Activated T-cell treated with anti-CD3 and anti-CD28 coated beads, Interleukin-2, amount 50 U/mL, for 48 hours (primary cell): ENCODE measurements around the gene FGR.

Experiments used
- DNase-seq, 2 experiments: peaks; one replicate each; pipeline ENCODE4 v3.0.0-alpha.2; 2020

The FGR gene

DNA sequence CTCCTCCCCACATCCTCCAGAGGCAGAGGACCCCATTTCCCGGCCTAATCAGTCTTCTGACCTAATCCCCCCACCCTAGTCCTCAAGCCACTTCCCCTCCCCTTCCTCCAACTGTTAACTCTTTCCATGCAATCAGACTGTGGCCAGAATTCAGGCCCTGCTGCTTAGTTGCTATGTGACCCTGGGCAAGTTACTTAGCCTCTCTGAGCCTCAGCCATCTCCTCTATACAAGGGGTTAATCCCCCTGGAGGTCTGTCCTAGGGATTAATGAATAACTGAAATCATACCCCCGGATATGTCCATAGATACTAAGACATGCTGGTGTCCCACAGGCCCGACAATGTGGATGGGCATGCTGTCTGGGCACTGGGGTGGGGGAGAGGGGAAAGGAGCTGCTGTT is 49.3 kb downstream of the FGR start:
- no peak for DNase-seq

DNA sequence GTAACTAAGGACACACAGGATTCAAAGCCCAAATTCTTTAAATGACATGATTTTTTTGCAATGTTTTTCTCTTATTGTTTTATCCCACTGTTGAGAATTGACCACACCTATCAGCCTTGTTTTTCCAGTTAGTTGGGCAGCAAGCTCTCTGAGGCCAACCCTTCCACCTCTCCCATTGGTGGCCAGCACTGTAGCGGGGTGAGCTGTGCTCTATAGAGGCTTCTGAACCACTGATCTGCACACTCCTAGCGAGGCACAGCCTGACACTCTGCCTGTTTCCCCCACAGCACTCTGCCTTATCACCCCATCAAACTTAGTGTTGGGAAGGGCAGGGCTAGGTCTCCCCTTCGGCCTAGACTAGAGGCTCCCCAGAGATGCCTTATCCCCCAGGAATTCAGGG is 50.5 kb downstream of the FGR start:
- no peak for DNase-seq

DNA sequence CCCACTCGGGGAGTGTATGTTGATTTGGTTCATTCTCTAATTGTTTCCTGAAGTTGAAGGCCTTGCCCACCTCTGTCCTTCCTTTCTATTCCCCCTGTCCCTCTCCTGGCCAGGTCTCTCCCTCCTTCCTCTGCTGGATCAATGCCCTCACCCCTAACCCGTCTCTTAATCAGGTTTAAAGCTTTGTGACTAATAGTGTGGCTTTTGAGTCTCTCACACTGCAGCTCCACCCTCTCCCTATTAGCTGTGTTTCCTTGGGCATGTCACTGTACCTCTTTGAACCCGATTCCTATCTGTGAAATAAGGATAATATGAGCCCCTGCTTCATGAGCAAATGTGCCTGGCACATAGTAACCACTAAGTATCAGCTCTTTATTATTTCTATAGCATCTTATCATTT is 51.5 kb downstream of the FGR start:
- DNase-seq = no peak

DNA sequence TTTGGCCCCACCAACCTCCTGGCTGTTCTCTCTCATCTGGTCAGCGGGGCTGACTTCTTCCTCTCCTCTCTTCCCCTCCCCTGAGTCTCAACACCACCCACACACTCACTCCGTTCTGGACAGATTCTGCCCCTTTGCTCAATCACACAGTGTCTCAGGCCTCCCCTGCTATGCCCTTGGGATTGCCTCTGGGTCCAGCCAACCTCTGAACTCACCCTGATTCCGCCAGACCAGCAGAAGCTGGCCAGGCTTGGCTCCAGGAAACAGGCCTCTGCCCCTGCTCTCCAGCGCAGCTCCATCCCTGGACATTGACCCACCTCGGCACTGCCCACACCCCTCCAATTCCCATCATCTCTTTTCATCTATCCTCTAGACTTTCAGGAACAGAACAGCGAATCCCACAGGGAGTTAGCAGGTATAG is 53.2 kb downstream of the FGR start:
- DNase-seq = no peak

DNA sequence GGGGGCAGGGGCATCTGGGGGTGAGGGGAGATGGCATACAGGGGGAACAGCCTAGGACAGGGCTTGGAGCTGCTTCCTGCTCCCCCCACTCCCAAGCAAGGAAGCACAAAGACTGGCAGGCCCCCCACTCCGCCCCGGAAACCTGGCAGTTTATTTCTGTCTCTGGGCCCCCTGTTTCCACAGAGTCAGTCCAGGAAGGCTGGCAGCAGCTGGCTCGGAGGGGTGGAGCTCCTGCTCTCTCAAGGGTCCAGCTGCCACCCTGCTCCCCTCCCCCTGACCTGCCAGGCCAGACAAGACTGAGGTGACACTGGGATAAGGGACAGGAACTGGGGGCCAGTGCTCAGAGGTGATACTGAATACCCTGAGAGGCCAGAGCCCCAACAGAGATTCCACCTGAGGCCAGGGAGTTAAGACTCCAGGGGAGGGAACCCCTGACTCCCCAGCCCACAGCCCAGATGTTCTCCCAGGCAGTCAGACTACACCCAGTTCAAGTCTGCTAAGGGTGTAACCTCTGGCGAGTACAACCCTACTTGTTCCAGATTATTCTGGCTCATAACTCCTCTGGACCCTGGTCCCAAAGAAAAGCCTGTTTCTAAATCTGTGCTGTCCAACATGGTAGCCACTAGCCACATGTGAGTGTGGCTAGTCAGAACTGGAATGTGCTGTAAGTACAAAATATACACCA is 57.3 kb downstream of the FGR start:
- DNase-seq = no peak

DNA sequence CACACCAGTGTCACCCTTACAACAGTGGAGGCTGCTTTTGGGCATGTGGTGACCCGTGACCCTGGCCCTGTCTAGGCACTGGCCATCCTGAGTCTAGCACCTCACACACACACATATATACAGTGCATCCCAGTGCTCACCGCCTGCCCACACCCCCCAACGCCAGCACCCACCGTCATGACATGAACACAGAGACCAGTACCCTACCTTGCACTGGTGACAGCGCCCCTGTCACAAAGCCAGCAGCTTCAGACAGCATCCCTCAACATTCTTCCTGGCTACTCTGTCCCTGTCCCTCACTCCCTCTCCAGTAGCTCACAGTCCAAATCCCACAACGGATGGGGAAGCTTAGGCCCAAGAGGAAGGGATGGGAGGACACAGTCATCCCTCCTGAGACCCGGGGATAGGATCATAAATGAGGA is 58.2 kb downstream of the FGR start:
- no peak for DNase-seq

DNA sequence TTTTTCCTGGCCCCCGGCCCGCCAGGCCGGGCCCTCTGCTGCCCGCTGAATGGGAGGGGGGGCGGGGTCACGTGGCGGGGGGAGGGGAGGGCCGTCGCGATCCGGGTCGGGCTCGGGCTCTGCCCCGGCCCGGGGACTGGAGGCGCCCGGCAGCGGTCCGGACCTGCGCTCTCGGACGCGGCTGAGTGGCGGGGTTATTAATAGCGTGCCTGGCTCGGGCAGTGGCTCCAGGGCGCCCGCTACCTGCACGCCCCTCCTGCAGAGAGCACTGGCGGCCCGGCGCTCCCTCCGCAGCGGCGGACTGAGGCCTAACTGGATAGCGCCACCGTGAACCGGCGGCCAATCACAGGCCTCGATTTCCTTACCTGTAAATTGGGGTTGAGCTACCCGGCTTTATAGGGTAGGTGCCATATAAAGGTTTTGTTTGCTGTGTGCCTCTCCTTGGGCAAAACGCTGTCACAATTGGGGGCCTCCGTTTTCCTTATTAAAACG is 59.1 kb downstream of the FGR start:
- DNase-seq = no peak

DNA sequence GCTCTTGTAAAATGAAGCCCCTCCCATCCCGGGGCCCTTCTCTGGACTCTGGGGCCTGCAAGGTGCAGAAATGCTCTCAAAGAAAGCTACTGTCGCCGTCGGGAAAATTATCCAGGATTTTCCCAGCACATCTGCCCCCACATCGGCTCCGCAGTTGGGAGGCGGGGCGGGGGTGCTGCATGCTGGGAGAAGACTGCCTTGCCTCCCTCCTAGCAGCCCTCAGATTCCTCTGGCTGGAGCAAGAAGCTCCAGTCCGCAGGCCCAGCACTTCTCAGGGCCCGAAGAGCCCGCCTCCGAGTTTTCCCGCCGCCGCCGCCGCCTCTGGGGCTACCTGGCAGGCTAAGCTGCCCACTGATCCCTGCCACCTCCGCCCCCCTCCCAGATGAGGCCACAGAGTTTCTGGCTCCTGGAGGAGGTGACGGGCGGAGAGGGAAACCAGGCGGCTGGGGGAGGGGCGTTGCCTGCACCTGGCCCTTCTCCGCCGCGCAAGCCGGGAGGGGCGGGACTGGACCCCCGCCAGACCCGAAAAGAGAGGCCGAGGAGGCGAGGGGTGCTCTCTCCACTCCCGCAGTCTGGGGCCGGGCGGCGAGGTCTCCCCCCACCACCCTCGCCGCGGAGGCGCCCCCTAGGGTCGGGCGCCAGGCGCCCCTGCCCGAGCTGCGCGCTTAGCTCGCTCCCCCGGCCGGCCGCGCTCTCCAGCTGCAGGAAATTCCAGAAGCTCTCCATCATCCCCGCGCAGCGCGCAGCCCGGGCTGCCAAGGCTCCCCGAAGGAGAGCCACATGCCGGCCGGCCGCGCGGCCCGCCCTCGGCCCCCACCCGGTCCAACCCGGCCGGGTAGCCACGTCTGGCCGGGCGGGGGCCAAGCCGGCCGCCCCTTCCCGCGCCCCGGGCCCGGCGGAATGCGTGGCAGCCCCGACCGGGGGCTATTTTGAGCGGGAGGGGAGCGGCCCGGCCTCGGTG is 59.8 kb downstream of the FGR start:
- no peak for DNase-seq

DNA sequence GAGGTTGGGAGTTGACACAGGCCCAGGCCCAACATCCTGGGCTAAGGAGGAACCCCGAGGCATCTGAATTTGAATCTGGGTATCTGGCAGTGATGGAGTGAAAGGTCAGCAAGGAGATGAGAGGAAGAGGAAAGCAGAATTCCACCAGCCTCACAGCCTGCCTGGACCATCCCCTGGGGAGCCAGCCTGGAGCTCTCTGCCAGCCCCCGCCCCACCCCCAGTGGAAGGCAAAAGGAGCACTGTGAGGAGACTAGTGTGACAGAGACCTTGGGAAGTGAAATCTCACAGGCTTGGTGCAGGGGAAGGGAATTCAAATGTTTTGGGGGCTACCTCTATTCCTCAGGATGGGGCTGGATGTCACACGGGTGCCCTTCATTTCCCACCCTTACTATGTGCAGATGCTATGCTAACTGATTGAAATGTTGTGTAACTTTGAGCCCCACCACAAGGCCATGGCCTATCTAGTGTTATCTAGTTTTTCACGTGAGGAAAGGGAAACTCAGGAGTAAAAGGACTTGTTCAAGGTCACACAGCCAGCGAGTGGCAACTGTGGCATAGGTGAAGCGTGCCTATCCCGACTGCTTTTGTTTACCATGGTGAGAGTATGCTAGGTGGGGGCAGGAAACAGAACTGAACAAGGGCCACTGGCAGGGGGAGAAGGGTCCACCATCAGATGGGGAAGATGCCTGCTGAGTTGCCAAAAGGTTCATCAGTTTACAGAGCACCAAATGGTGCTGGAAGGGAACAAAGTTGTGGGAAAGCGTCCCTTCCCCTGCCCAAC is 60.8 kb downstream of the FGR start:
- no peak for DNase-seq

DNA sequence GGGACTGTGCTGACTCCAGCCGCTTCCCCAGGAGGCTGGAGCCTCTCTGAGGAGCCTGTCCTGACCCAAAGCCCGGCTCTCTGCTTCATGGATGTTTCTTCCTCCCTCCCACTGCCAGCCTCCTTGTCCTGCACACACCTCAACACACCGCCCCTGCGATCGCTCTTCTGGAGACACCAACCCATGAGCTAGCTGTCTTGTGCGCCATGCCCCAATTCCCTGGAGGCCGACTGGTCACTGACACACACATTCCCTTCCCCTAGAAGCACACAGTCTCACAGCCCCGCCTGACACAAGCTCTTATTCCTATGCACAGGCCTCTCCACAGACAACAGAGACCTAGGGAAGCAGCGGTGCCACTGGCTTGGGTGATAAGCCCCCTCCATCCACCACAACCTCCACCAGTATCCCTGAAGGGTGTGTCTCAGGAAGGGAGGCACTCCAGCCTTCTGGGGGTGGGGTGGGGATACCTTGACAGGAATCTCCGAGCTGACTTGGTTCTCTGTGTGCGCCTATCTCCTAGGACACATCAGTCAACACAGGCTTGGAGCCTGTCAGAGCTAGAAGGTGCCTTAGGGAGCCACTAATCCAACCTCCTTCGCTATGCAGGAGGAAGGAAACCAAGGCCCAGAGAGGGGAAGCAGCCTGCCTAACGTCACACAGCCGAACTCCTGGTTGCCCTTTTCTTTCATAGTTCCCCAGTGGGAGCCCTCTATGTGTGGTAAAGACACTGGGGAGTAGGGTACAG is 62.1 kb downstream of the FGR start:
- DNase-seq = no peak

DNA sequence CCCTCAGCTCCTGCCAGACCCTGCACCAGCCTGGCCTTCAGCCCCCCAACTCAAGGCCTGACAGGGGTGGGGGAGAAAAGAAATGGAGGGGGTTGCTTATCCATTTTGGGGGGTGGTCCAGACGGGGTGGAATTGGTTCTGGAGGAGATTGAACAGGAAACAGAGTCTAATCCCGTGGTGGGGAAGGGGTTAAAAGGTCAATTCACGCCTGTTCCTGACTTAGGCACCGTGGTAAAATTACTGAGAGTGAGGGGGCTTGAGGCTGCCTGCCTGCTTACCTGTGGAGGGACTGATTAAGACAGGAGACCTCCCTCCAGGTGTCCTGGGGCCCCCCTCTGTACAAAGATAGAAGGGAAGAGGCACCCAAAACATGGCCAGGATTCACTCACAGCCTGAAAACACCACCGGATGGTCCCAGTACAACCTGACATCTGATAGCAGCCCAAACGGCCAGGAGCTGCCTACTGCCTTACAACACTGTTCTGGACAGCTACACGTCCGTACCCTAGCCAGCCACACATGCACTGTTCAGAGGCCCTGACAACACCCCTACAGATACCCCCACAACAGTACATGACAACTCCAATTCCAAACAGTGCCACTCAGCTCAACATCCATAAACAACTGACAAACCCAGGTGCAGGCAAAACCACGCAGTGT is 62.8 kb downstream of the FGR start:
- no peak for DNase-seq

DNA sequence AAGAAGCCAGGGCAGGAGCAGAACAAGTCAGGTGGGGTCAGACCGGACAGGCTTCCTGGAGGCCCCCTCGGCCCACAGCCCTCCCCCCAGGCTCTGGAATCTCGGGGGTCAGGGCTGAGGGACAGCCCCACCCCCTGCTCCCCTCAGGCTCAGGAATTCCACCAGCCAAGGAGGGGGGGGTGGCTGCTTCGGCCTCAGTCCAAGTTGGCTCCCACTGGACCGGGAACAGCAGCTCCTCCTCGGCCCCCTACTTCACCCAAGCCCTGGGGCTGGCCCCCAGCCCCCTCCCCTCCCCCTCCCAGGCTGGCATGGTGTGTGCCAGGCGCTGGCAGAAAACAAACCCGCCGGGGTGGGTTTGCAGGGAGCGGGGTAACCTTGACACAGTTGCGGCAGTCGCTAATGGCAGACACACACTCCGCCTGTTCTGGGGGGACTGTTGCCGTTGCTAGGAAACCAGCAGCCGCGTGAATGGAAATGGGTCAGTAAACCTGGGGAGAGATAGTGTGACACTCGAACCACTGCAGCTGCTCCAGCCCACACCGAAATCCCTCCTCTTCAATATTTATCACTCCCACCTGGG is 63.5 kb downstream of the FGR start:
- no peak for DNase-seq

DNA sequence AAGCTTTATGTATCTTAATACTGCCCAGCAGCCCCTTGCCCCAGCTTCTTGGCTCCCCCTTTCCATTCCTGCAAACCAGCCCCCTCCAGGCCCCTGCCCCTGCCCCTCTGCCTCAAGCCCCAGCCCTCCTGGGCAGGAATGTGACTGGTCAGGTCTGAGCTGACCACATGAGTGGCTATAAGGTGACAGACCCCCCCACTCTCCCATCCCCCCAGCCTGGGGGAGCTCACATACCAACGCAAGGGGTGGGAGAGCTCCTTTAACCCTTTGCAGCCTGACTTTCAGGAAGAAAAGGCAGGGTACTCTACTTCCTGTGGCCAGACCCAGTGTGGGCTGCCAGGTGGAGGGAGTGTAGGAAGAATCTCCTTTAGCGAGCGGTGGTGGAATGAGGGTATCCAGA is 64.2 kb downstream of the FGR start:
- DNase-seq = no peak

DNA sequence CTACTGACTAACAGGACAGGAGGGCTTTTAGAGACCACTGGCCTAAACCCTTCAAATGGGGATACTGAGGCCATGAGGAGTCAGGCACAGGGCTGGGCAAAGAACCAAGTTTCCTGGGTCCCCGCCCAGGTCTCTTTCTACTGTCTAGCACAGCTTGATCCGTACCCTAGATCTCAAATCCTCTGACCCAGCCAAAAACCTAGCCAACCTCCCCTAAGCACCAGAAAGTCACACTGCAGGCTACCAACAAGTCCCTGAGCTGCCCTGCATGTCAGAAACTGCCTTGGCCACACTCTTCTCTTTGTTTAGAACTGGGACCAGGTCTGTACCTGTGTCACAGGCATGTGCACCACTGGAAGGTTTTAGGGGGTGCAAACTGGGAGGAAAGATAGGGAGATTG is 64.6 kb downstream of the FGR start:
- no peak for DNase-seq

DNA sequence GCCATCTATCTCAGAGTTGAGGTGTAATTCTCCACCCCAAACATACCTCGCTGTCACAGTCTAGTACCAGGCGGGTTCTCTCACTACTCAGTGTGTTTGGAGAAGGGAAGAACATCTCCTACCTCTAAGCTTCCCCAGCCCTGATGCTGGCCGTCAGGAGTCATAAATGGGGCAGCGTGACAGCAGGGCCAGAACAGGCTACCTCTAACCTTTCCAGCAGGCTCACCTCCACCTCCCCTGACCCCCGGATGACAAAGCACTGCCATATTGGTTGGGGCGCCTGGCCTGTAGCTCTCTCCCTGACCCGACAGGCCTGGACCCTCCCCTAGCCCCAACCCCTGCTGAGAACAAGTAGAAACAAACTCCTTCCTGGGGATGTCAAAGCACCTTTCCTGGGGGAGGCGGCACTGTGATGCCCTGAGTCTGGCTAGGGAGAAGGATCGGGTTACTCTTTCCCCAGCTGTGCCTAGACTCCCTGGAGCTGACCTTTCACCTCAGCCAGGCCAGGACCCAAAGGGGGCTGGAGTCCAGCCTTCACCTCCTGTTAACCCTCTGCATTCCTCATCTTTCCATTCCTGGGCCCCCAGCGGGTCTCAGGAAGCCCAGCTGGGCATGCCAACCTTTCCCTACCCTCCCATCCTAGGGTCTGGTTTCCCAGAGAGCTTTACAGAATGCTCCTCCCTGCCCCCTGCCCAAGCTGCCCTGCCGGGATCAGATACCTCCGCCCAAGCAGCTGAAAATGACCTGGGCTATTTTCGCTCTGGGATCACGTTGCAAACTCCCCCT is 65.3 kb downstream of the FGR start:
- no peak for DNase-seq

DNA sequence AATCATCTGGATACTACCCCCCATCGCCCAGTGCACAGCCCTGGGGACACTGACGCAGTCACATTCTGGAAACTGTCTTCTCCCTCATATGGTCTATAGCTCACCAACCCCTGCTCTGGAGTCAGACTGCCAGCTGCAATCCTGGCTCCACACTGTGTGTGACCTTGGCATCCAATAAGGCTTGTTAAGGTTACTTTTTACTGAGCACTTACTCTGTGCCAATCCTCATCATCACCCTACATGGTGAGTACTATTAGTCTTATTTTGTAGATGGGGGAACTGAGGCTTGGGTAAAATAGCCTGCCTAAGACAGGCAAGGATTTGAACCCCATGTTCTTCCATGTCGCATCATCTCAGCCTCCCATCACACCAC is 65.9 kb downstream of the FGR start:
- DNase-seq = peak in 1 of 2 experiments; percentile 30

DNA sequence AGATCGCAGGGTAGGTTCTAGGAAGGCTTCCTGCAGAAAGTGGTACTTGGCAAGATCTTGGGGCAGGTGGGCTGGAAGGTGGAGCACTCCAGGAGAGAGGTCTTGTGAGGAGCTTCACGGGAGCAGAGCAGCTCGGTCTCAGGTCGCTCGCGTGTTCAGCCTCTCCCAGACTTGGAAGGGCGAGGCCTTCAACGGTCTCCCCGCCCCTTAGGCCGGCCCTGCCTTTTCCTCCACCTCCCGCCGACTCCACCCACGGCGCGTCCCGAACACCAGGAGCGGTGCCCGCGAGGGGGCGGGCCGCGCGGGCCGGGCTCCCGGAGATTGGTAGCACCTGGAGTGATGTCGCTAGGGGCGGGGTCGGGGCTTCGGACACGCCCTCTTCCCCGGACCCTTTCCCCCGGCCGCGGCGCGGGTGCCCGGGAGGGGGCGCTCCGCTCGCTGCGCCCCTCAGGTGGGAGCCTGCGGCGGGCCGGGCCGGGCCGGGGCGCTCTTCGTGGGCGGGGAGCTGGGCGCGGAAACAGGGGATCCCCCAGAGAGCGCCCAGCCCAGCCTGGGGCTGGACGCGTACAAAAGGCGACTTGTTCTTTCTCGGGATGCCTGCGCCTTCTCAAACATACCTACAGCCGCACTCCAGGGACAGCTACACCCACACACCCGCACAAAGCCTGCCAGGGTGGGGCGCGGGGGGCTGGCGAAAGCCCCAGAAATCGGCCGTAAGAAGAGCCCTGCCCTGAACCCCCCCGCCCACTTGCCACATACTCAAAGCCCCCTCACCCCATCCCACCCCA is 66.5 kb downstream of the FGR start:
- DNase-seq = peak; percentile 97

DNA sequence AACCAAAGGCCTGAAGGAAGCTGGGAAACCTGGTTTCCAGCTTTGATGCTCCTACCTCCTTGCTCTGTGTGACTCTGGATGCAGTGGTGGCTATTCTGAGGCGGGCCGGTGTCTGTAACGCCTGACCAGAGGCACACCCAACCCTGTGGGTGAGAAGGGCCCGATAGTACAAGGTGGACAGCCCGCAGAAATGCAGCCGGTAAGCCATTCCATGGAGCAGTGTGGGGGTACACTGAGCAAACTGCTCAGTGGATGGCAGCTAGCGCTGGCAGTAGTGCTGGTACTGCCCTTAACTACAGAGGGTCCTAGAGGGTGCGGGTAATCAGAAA is 67.0 kb downstream of the FGR start:
- no peak for DNase-seq

DNA sequence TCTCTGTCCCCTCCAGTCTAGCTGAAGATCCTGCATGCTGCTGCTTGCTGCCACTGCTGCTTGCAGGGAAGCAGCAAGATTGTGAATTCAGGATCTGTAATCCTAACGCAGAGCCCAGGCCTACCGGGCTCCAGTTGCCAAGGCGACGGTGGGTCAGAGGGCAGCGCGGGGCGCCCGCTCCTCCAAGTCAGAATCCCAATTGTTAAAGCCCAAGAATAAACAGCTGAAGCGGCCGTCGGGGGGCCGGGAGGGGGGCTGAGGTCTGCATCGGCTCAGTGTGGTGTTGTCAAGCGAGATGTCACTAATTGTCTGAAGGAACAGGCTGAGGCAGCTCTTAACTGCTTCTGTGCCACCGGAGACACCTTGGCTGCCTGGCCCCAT is 67.8 kb downstream of the FGR start:
- DNase-seq = no peak

DNA sequence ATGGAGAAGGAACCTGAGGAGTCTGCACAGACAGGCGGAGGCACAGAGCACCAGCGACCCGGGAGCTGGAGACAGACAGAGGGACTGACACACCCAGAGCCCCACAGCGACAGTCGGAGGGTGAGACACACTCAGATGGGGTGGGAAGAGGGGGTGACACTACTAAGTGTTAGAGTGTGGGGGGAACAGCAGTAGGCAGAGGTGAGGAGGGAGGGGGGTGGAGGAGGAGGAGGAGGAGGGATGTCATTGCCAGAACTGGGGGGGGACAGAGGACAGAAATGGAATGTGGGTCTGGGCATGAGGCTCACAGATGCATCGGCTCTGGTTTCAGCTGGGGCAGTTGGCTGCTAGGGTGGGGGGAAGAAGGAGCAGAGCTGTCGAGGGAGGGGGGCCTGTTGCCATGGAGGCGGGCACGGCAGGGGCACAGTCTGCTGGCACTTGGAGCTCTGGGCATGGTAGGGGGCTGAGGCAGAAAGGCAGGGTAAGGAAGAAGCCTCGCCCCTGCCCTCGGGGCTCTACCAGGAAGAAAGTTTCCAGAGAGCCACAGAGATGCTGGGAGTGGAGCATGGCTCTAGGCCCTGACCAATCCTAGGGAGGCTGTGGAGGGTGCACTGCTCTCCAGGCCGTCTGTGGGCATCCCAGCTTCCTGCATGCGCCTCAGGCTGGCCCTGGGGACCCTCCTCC is 68.4 kb downstream of the FGR start:
- DNase-seq = no peak
